Natural killer cell treated with Interleukin-12 subunit alpha and Interleukin-12 subunit beta and Interleukin-15 and Interleukin-18, amount 100 ng/mL, for 72 hours (primary cell): ENCODE data around the gene FLT4. TPM values are rescaled to one million over a fixed set of nuclear protein-coding genes. Genes with fewer than 3 reads are reported as not detected.
A peak's percentile ranks its signal among the peaks of the same experiment; 100 is the strongest.

Experiments used
- ATAC-seq, 2 donors: fragments of 150-1000 bp; cut with Tn5 transposase in 1 of 2; sonication (Bioruptor Pico), chemical (Tn5 transposase) in 1 of 2; 2 replicates each; pipeline ENCODE4 v1.10.0; 2021
- DNase-seq: peaks from one replicate; pipeline ENCODE4 v3.0.0; 2022; ENCODE audit warnings: low spot score
- H3K27ac Mint-ChIP-seq, 2 donors: 1 replicate in 1 of 2; 2 replicates in 1 of 2; pipeline ENCODE4 v1.8.0; 2022; ENCODE audit warnings: mixed read lengths in 2 of 2, mild to moderate bottlenecking in 1 of 2, moderate library complexity in 1 of 2
- H3K27me3 Mint-ChIP-seq, 2 donors: 1 replicate in 1 of 2; 2 replicates in 1 of 2; pipeline ENCODE4 v1.8.0; 2022; ENCODE audit warnings: mixed read lengths in 2 of 2
- H3K36me3 Mint-ChIP-seq: one replicate; pipeline ENCODE4 v1.8.0; 2022; ENCODE audit warnings: mixed read lengths
- H3K4me1 Mint-ChIP-seq, 2 donors: 1 replicate in 1 of 2; 2 replicates in 1 of 2; pipeline ENCODE4 v1.8.0; 2022; ENCODE audit warnings: low read depth in 2 of 2, mixed read lengths in 2 of 2, mild to moderate bottlenecking in 1 of 2
- H3K4me3 Mint-ChIP-seq: one replicate; pipeline ENCODE4 v1.8.0; 2022; ENCODE audit warnings: mixed read lengths
- H3K9me3 Mint-ChIP-seq: 2 replicates; pipeline ENCODE4 v1.8.0; 2022; ENCODE audit warnings: mixed read lengths
- total RNA-seq, 2 donors: library from RNA; stranded (reverse); gene quantifications; one replicate each; pipeline ENCODE4 v1.2.3, GENCODE V29; 2022

The FLT4 gene
- total RNA-seq, 2 donors from 2014 or later: 0.26 to 0.47 TPM

GRCh38 chr5:180643191-180643851, 6.1 kb downstream of the FLT4 start:
- Mint-ChIP-seq H3K4me3 (no peak overlapping the region), H3K27ac (no peak overlapping the region)
- DNase-seq: no peak

GRCh38 chr5:180642779-180643178, 6.6 kb downstream of the FLT4 start:
- H3K27me3 Mint-ChIP-seq: peaks cover 3 to 14% of the 10 kb centered on the region in 2 donors
- no peaks in the 10 kb centered on the region for H3K36me3 Mint-ChIP-seq
- H3K27ac Mint-ChIP-seq: no peak overlapping the region
- no peaks in the 10 kb centered on the region for H3K9me3 Mint-ChIP-seq
- DNase-seq (no peak), ATAC-seq (no peak)
- H3K4me1 Mint-ChIP-seq: no peaks in the 10 kb centered on the region
- H3K4me3 Mint-ChIP-seq: no peak overlapping the region

More at GRCh38 chr5:180643191-180643851, 6.1 kb downstream of the FLT4 start:
- H3K9me3 Mint-ChIP-seq: no peaks in the 10 kb centered on the region
- H3K27me3 Mint-ChIP-seq: peaks cover 8 to 19% of the 10 kb centered on the region in 2 donors
- no peaks in the 10 kb centered on the region for H3K4me1 Mint-ChIP-seq
- no peaks in the 10 kb centered on the region for H3K36me3 Mint-ChIP-seq
- no peak for ATAC-seq

GRCh38 chr5:180642181-180642775, 7.1 kb downstream of the FLT4 start:
- Mint-ChIP-seq H3K9me3 (no peaks in the 10 kb centered on the region), H3K4me3 (no peak overlapping the region), H3K27me3 (peaks cover 0 to 11% of the 10 kb centered on the region in 2 donors), H3K4me1 (no peaks in the 10 kb centered on the region), H3K36me3 (no peaks in the 10 kb centered on the region), H3K27ac (no peak overlapping the region)
- ATAC-seq (no peak), DNase-seq (no peak)

- no peak for ATAC-seq
- Mint-ChIP-seq H3K4me3 (no peak overlapping the region), H3K9me3 (no peaks in the 10 kb centered on the region), H3K36me3 (no peaks in the 10 kb centered on the region), H3K27ac (no peak overlapping the region), H3K27me3 (peaks cover 0 to 11% of the 10 kb centered on the region in 2 donors), H3K4me1 (no peaks in the 10 kb centered on the region)
- DNase-seq: no peak
These were observed 7.9 kb downstream of the FLT4 start for GRCh38 chr5:180641566-180641900.

GRCh38 chr5:180640861-180641565, 8.4 kb downstream of the FLT4 start:
- no peak for ATAC-seq
- Mint-ChIP-seq H3K27ac (no peak overlapping the region), H3K9me3 (no peaks in the 10 kb centered on the region), H3K4me3 (no peak overlapping the region), H3K4me1 (no peaks in the 10 kb centered on the region), H3K27me3 (peaks cover 0 to 8% of the 10 kb centered on the region in 2 donors), H3K36me3 (no peaks in the 10 kb centered on the region)
- DNase-seq: no peak

GRCh38 chr5:180640611-180640860, 8.9 kb downstream of the FLT4 start:
- Mint-ChIP-seq H3K27me3 (peaks cover 0 to 6% of the 10 kb centered on the region in 2 donors), H3K36me3 (no peaks in the 10 kb centered on the region), H3K9me3 (no peaks in the 10 kb centered on the region), H3K27ac (no peak overlapping the region), H3K4me3 (no peak overlapping the region), H3K4me1 (no peaks in the 10 kb centered on the region)
- DNase-seq (no peak), ATAC-seq (no peak)

GRCh38 chr5:180639741-180640610, 9.4 kb downstream of the FLT4 start:
- no peak overlapping the region for H3K27ac Mint-ChIP-seq
- no peaks in the 10 kb centered on the region for H3K4me1 Mint-ChIP-seq
- H3K36me3 Mint-ChIP-seq: no peaks in the 10 kb centered on the region
- DNase-seq: no peak
- no peaks in the 10 kb centered on the region for H3K9me3 Mint-ChIP-seq
- peaks cover 0 to 6% of the 10 kb centered on the region in 2 donors for H3K27me3 Mint-ChIP-seq
- H3K4me3 Mint-ChIP-seq: no peak overlapping the region
- ATAC-seq: peak in 1 of 2 donors; percentile 11

GRCh38 chr5:180639287-180639686, 10.1 kb downstream of the FLT4 start:
- Mint-ChIP-seq H3K4me3 (no peak overlapping the region), H3K36me3 (no peaks in the 10 kb centered on the region), H3K9me3 (no peaks in the 10 kb centered on the region), H3K27me3 (peaks cover 0 to 6% of the 10 kb centered on the region in 2 donors), H3K4me1 (no peaks in the 10 kb centered on the region), H3K27ac (no peak overlapping the region)
- DNase-seq: no peak
- no peak for ATAC-seq

GRCh38 chr5:180637962-180638680, 11.3 kb downstream of the FLT4 start:
- Mint-ChIP-seq H3K9me3 (no peaks in the 10 kb centered on the region), H3K27ac (no peak overlapping the region), H3K4me1 (no peaks in the 10 kb centered on the region), H3K27me3 (peaks cover 0 to 3% of the 10 kb centered on the region in 2 donors), H3K4me3 (no peak overlapping the region), H3K36me3 (no peaks in the 10 kb centered on the region)
- ATAC-seq (no peak), DNase-seq (peak; percentile 48)

GRCh38 chr5:180636403-180637075, 12.9 kb downstream of the FLT4 start:
- H3K27me3 Mint-ChIP-seq: peaks cover 0 to 3% of the 10 kb centered on the region in 2 donors
- DNase-seq (peak; percentile 49), ATAC-seq (no peak)
- no peak overlapping the region for H3K4me3 Mint-ChIP-seq
- H3K27ac Mint-ChIP-seq: no peak overlapping the region
- H3K36me3 Mint-ChIP-seq: no peaks in the 10 kb centered on the region
- no peaks in the 10 kb centered on the region for H3K9me3 Mint-ChIP-seq
- H3K4me1 Mint-ChIP-seq: no peaks in the 10 kb centered on the region

- ATAC-seq: no peak
- Mint-ChIP-seq H3K36me3 (no peaks in the 10 kb centered on the region), H3K27me3 (peaks cover 0 to 3% of the 10 kb centered on the region in 2 donors), H3K4me3 (no peak overlapping the region), H3K9me3 (no peaks in the 10 kb centered on the region), H3K4me1 (no peaks in the 10 kb centered on the region), H3K27ac (no peak overlapping the region)
- peak; percentile 41 for DNase-seq
These were observed 13.4 kb downstream of the FLT4 start for GRCh38 chr5:180636016-180636402.

- Mint-ChIP-seq H3K27ac (no peak overlapping the region), H3K27me3 (no peaks in the 10 kb centered on the region), H3K36me3 (no peaks in the 10 kb centered on the region), H3K9me3 (no peaks in the 10 kb centered on the region), H3K4me1 (no peaks in the 10 kb centered on the region), H3K4me3 (no peak overlapping the region)
- no peak for ATAC-seq
- peak; percentile 53 for DNase-seq
These were observed 15.9 kb downstream of the FLT4 start for GRCh38 chr5:180633283-180634177.
